IMR-90 (cell line): ENCODE data around the gene ZSCAN16. TPM values are rescaled to one million over a fixed set of nuclear protein-coding genes. Genes with fewer than 3 reads are reported as not detected.
"Not testable (repeated sequence)": the region's sequence is repeated elsewhere in the genome, so short reads cannot be mapped to it uniquely, and the experiment has no call there.

Experiments used
- ATAC-seq: fragments of 200-7000 bp; cut with Tn5 transposase; 2 replicates; pipeline ENCODE4 v1.9.1; 2020; ENCODE audit warnings: low read depth, mild to moderate bottlenecking, moderate library complexity
- BruUV-seq: library from RNA; stranded (reverse); fragments of 400-500 nt; replicated peaks from 2 replicates; lab custom pipeline; 2021; lab: Mats Ljungman, UMichigan
- CTCF ChIA-PET: fragments of 300-600 bp; formaldehyde crosslinking; extraction: SDS; loops from one replicate; lab custom pipeline; 2021; ENCODE audit warnings: antibody characterized with exemption; lab: Yijun Ruan, JAX
- POLR2A ChIA-PET: fragments of 300-600 bp; sonication (Branson Sonifier 250); formaldehyde crosslinking; loops from one replicate; lab custom pipeline; 2022; ENCODE audit warnings: antibody characterized with exemption; ENCODE audit not compliant: unreplicated experiment; lab: Charles Lee
- DNase-seq: peaks from one replicate; pipeline ENCODE4 v3.0.0; 2013
- H2AFZ ChIP-seq: replicated peaks from 2 replicates; pipeline ENCODE3; 2013; ENCODE audit warnings: low read length, mild to moderate bottlenecking; ENCODE audit not compliant: poor library complexity
- H2AK5ac ChIP-seq: 2 replicates; pipeline ENCODE4 v1.6.1; 2013; ENCODE audit warnings: low read depth, low read length, inconsistent platforms
- H2AK9ac ChIP-seq: replicated peaks from 2 replicates; pipeline ENCODE3; 2013; ENCODE audit warnings: mild to moderate bottlenecking, low read depth, low read length, moderate library complexity; ENCODE audit not compliant: poor library complexity
- H2BK120ac ChIP-seq: 2 replicates; pipeline ENCODE4 v1.6.1; 2013; ENCODE audit warnings: low read depth, low read length, inconsistent platforms
- H2BK15ac ChIP-seq: 3 replicates; pipeline ENCODE4 v1.6.1; 2013; ENCODE audit warnings: low read depth, low read length, inconsistent platforms
- H2BK20ac ChIP-seq: 2 replicates; pipeline ENCODE4 v1.6.1; 2013; ENCODE audit warnings: low read depth, mild to moderate bottlenecking, inconsistent platforms, low read length, moderate library complexity
- H2BK5ac ChIP-seq: 2 replicates; pipeline ENCODE4 v1.6.1; 2013; ENCODE audit warnings: mild to moderate bottlenecking, low read depth, low read length, inconsistent platforms; ENCODE audit not compliant: poor library complexity, severe bottlenecking
- H3K14ac ChIP-seq: replicated peaks from 2 replicates; pipeline ENCODE4 v1.6.1; 2013; ENCODE audit warnings: low read depth, low read length, inconsistent platforms
- H3K18ac ChIP-seq: 2 replicates; pipeline ENCODE4 v1.6.1; 2013; ENCODE audit warnings: low read depth, low read length, control low read depth
- H3K23ac ChIP-seq: 2 replicates; pipeline ENCODE4 v1.6.1; 2013; ENCODE audit warnings: low read depth, low read length, inconsistent platforms
- H3K27ac ChIP-seq: 2 replicates; pipeline ENCODE4 v1.5.1; 2013; ENCODE audit warnings: mild to moderate bottlenecking, control low read depth, low read length; ENCODE audit not compliant: insufficient read depth
- H3K27me3 ChIP-seq: 2 replicates; pipeline ENCODE4 v1.6.1; 2013; ENCODE audit warnings: low read length; ENCODE audit not compliant: control insufficient read depth, insufficient read depth
- H3K36me3 ChIP-seq: 2 replicates; pipeline ENCODE4 v1.6.1; 2013; ENCODE audit warnings: low read length, mixed read lengths; ENCODE audit not compliant: control insufficient read depth, insufficient read depth
- H3K4ac ChIP-seq: 2 replicates; pipeline ENCODE4 v1.6.1; 2013; ENCODE audit warnings: low read depth, low read length, inconsistent platforms
- H3K4me1 ChIP-seq: 2 replicates; pipeline ENCODE4 v1.6.1; 2013; ENCODE audit warnings: low read length, mixed read lengths; ENCODE audit not compliant: control insufficient read depth, insufficient read depth
- H3K4me2 ChIP-seq: 2 replicates; pipeline ENCODE4 v1.6.1; 2013; ENCODE audit warnings: low read depth, mild to moderate bottlenecking, control low read depth, low read length, moderate library complexity
- H3K4me3 ChIP-seq: 2 replicates; pipeline ENCODE4 v1.5.1; 2013; ENCODE audit warnings: low read depth, mild to moderate bottlenecking, control low read depth, low read length, moderate library complexity; ENCODE audit not compliant: insufficient read depth
- H3K56ac ChIP-seq: 2 replicates; pipeline ENCODE4 v1.6.1; 2013; ENCODE audit warnings: low read length, inconsistent platforms; ENCODE audit not compliant: insufficient read depth; ENCODE audit errors: extremely low read depth
- H3K79me1 ChIP-seq, 2 experiments: 2 replicates each; pipeline ENCODE4 v1.6.1; 2013; ENCODE audit warnings: low read length in 2 of 2, inconsistent platforms in 1 of 2, low read depth in 1 of 2
- H3K9ac ChIP-seq: 2 replicates; pipeline ENCODE4 v1.6.1; 2013; ENCODE audit warnings: low read depth, low read length, control low read depth
- H3K9me1 ChIP-seq: 2 replicates; pipeline ENCODE4 v1.6.1; 2013; ENCODE audit warnings: low read length, inconsistent platforms; ENCODE audit not compliant: insufficient read depth
- H3K9me3 ChIP-seq: 2 replicates; pipeline ENCODE4 v1.6.1; 2013; ENCODE audit warnings: low read length; ENCODE audit not compliant: control insufficient read depth, insufficient read depth
- H4K20me1 ChIP-seq: 2 replicates; pipeline ENCODE4 v1.6.1; 2013; ENCODE audit warnings: low read length, inconsistent platforms; ENCODE audit not compliant: insufficient read depth
- H4K5ac ChIP-seq: 2 replicates; pipeline ENCODE4 v1.6.1; 2013; ENCODE audit warnings: mild to moderate bottlenecking, low read depth, low read length, control low read depth
- H4K8ac ChIP-seq, 2 experiments: 2 replicates each; pipeline ENCODE4 v1.6.1; 2013; ENCODE audit warnings: low read depth in 2 of 2, low read length in 2 of 2, control low read depth in 1 of 2, inconsistent platforms in 1 of 2
- H4K91ac ChIP-seq: 2 replicates; pipeline ENCODE4 v1.6.1; 2013; ENCODE audit warnings: low read depth, low read length, inconsistent platforms; ENCODE audit not compliant: insufficient read depth
- MAFK ChIP-seq: IDR thresholded peaks from 2 replicates; pipeline ENCODE4 v1.6.1; 2012; ENCODE audit warnings: low read depth, low read length, improper control_type of control experiment
- MAZ ChIP-seq: IDR thresholded peaks from 2 replicates; pipeline ENCODE4 v1.6.1; 2012; ENCODE audit warnings: low read depth, mild to moderate bottlenecking, low read length, improper control_type of control experiment, moderate library complexity, borderline replicate concordance
- POLR2A ChIP-seq: IDR thresholded peaks from 2 replicates; pipeline ENCODE4 v1.6.1; 2012; ENCODE audit warnings: mild to moderate bottlenecking, low read depth, low read length
- RAD21 ChIP-seq: IDR thresholded peaks from 2 replicates; pipeline ENCODE4 v1.6.1; 2012; ENCODE audit warnings: low read length, improper control_type of control experiment
- RCOR1 ChIP-seq: IDR thresholded peaks from 2 replicates; pipeline ENCODE4 v1.6.1; 2012; ENCODE audit warnings: mild to moderate bottlenecking, low read length, improper control_type of control experiment; ENCODE audit not compliant: insufficient replicate concordance
- SMC3 ChIP-seq: fragments of 150-350 bp; IDR thresholded peaks from 2 replicates; pipeline ENCODE4 v1.6.1; 2016; ENCODE audit warnings: low read depth, mild to moderate bottlenecking, antibody characterized with exemption, low read length, moderate library complexity
- USF2 ChIP-seq: fragments of 150-350 bp; IDR thresholded peaks from 2 replicates; pipeline ENCODE4 v1.6.1; 2017; ENCODE audit warnings: mild to moderate bottlenecking, antibody characterized with exemption, low read length, low read depth
- WGBS, 2 experiments: methylation state at CpG; one replicate each; pipeline versions ENCODE4 v1.1.5 to v1.1.7; 2013; ENCODE audit warnings: missing lambda C conversion rate in 2 of 2; ENCODE audit not compliant: insufficient read length in 1 of 2; ENCODE audit errors: extremely low coverage in 2 of 2; 5-methylcytosine and 5-hydroxymethylcytosine counted together
- dilution Hi-C: fragments of 300-500 bp; cut with HindIII; formaldehyde crosslinking; loops from one replicate; pipeline ENCODE4 v1.14.3; 2018; ENCODE audit warnings: low sequenced_read_pairs; ENCODE audit not compliant: unreplicated experiment
- in situ Hi-C: fragments of 300-500 bp; cut with MboI; formaldehyde crosslinking; loops from 3 replicates; pipeline ENCODE4 v1.14.3; 2019; ENCODE audit warnings: low sequenced_read_pairs, inconsistent platforms, mixed read lengths
- intact Hi-C: fragments of 100-400 bp; cut with micrococcal nuclease; formaldehyde crosslinking; loops from 2 replicates; pipeline ENCODE4 v1.10.0; 2022
- polyA plus RNA-seq, 3 experiments: library from polyadenylated mRNA; depleted of rRNA; stranded (reverse); fragments of >200 nt; gene quantifications; 2 replicates each; pipeline ENCODE4 v1.2.3, GENCODE V29; 2012; ENCODE audit warnings: low replicate concordance in 1 of 3
- total RNA-seq: library from RNA; depleted of rRNA; stranded (reverse); fragments of >200 nt; gene quantifications from 2 replicates; pipeline ENCODE4 v1.2.3, GENCODE V29; 2012

The ZSCAN16 gene
- total and polyA plus RNA-seq, 2 of the 4 experiments (the other 2 are of a cell fraction) = 1.8 to 3.0 TPM

GRCh38 chr6:28121876-28122275 is 2.5 kb upstream of the ZSCAN16 start:
- H3K23ac ChIP-seq = no peak overlapping the region
- no peak overlapping the region for H4K91ac ChIP-seq
- H2BK120ac ChIP-seq = no peak overlapping the region
- no TSS peak for BruUV-seq
- H4K5ac ChIP-seq = no peak overlapping the region
- no peaks in the 10 kb centered on the region; the same call in 1 of the 2 replicates for H3K9me1 ChIP-seq
- no peak overlapping the region for H3K4me3 ChIP-seq
- H3K79me1 ChIP-seq = peaks cover 17 to 28% of the 10 kb centered on the region in 2 experiments
- no peak overlapping the region for H3K14ac ChIP-seq
- dilution Hi-C loops (no loop called here), in situ Hi-C loops (no loop called here), intact Hi-C loops (no loop called here)
- TF ChIP-seq RCOR1 (no peak), RAD21 (no peak), MAFK (no peak), SMC3 (no peak), MAZ (no peak), USF2 (no peak), POLR2A (no peak)
- H3K18ac ChIP-seq = no peak overlapping the region
- H2AK9ac ChIP-seq = no peak overlapping the region
- peaks cover 2% of the 10 kb centered on the region; the same call in 1 of the 2 replicates for H3K4me1 ChIP-seq
- ATAC-seq (no peak), DNase-seq (no peak)
- POLR2A ChIA-PET = no interaction called here
- CTCF ChIA-PET = no interaction called here
- H3K56ac ChIP-seq = no peak overlapping the region
- no peak overlapping the region for H4K8ac ChIP-seq
- H3K36me3 ChIP-seq = peaks cover 21% of the 10 kb centered on the region
- H2BK15ac ChIP-seq = no peak overlapping the region
- H3K4ac ChIP-seq = no peak overlapping the region
- H4K20me1 ChIP-seq = no peaks in the 10 kb centered on the region
- no peak overlapping the region for H2AK5ac ChIP-seq
- no CpG with 5 or more reads among the region's 2 CpGs for WGBS, 2 experiments
- no peak overlapping the region for H2AFZ ChIP-seq
- H2BK5ac ChIP-seq = no peak overlapping the region
- no peak overlapping the region for H2BK20ac ChIP-seq
- no peaks in the 10 kb centered on the region for H3K9me3 ChIP-seq
- no peak overlapping the region for H3K9ac ChIP-seq
- H3K27ac ChIP-seq = no peak overlapping the region
- H3K27me3 ChIP-seq = no peaks in the 10 kb centered on the region
- H3K4me2 ChIP-seq = no peak overlapping the region

- H2AK9ac ChIP-seq, POLR2A ChIA-PET, ATAC-seq: not testable (repeated sequence)
Observed at GRCh38 chr6:28122283-28122682, 2.1 kb upstream of the ZSCAN16 start.

More at GRCh38 chr6:28122283-28122682, 2.1 kb upstream of the ZSCAN16 start:
- in situ Hi-C loops, dilution Hi-C loops, H3K56ac ChIP-seq, H4K91ac ChIP-seq, H4K8ac ChIP-seq, DNase-seq, H3K9ac ChIP-seq, H3K4me1 ChIP-seq, H2AFZ ChIP-seq, H3K18ac ChIP-seq, H3K23ac ChIP-seq, BruUV-seq, H2BK120ac ChIP-seq, intact Hi-C loops, H3K9me1 ChIP-seq, CTCF ChIA-PET, H3K27me3 ChIP-seq, H3K4ac ChIP-seq, H2AK5ac ChIP-seq, H3K4me3 ChIP-seq, H3K14ac ChIP-seq, H4K5ac ChIP-seq, H3K9me3 ChIP-seq, H2BK5ac ChIP-seq, H2BK15ac ChIP-seq, H4K20me1 ChIP-seq, H3K4me2 ChIP-seq, H3K27ac ChIP-seq, H2BK20ac ChIP-seq: not testable (repeated sequence)
- H3K36me3 ChIP-seq = peaks cover 24% of the 10 kb centered on the region
- no CpG with 5 or more reads among the region's 5 CpGs for WGBS, 2 experiments
- peaks cover 17 to 30% of the 10 kb centered on the region in 2 experiments for H3K79me1 ChIP-seq
